B cell (primary cell): ENCODE measurements around the gene CCNI2.

ENCODE experiments used
- CTCF ChIP-seq: fragments of 200-600 bp; IDR thresholded peaks from one replicate; pipeline ENCODE4 v1.8.0; 2022; ENCODE audit warnings: antibody characterized with exemption, mild to moderate bottlenecking
- EZH2 ChIP-seq: IDR thresholded peaks from 2 replicates; pipeline ENCODE4 v1.6.1; 2012; ENCODE audit warnings: borderline replicate concordance, low read depth, mild to moderate bottlenecking, moderate library complexity, low read length; ENCODE audit not compliant: insufficient read depth, poor library complexity, severe bottlenecking

DNA sequence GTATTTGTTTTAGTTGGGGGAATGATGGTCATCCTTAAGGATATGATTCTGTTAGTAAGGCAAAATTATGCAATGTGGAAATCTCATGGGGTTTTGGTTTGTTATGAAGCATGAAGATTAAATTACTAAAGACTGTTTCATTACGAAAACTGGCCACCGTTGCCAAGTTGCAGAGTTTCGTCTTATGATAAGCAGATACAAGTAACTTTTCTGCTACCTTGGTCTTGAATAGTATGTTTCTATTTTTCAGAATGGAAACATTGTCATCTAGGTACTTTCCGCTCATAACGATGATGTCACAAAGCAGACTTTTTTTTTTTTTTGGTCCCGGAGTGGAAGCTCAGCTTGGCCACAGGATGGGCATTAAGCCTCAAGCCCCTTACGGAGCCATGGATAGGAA lies 4.2 kb downstream of the CCNI2 start:
- TF ChIP-seq EZH2 (no peak), CTCF (no peak)
